Smooth muscle cell (in vitro differentiated cells): ENCODE data around the gene KIFC3. TPM values are rescaled to one million over a fixed set of nuclear protein-coding genes. Genes with fewer than 3 reads are reported as not detected.
A peak's percentile ranks its signal among the peaks of the same experiment; 100 is the strongest.

Source experiments
- DNase-seq: peaks from one replicate; lab custom pipeline; 2025; ENCODE audit not compliant: unreplicated experiment; lab: John Stamatoyannopoulos, UW
- H2AFZ ChIP-seq: fragments of 200-600 bp; sonication (generic); 2 replicates; pipeline ENCODE4 v1.6.0; 2016; ENCODE audit warnings: antibody characterized with exemption, low read depth, mild to moderate bottlenecking
- H3F3A ChIP-seq: fragments of 200-600 bp; sonication (generic); 2 replicates; pipeline ENCODE4 v1.6.0; 2017; ENCODE audit warnings: antibody characterized with exemption, low read depth
- H3K27ac ChIP-seq: fragments of 200-600 bp; sonication (generic); 2 replicates; pipeline ENCODE4 v1.5.1; 2016; ENCODE audit warnings: low read depth, mild to moderate bottlenecking
- H3K27me3 ChIP-seq: fragments of 200-600 bp; sonication (generic); 2 replicates; pipeline ENCODE4 v1.6.1; 2016; ENCODE audit warnings: low read depth, mild to moderate bottlenecking
- H3K36me3 ChIP-seq: fragments of 200-600 bp; sonication (generic); 2 replicates; pipeline ENCODE4 v1.5.1; 2016; ENCODE audit warnings: low read depth
- H3K4me1 ChIP-seq: fragments of 200-600 bp; sonication (generic); 2 replicates; pipeline ENCODE4 v1.5.1; 2016; ENCODE audit warnings: low read depth
- H3K4me2 ChIP-seq: fragments of 200-600 bp; sonication (generic); 2 replicates; pipeline ENCODE4 v1.6.0; 2016; ENCODE audit warnings: mild to moderate bottlenecking
- H3K4me3 ChIP-seq: fragments of 200-600 bp; sonication (generic); 2 replicates; pipeline ENCODE4 v1.5.1; 2016; ENCODE audit warnings: mild to moderate bottlenecking
- H3K79me2 ChIP-seq: fragments of 200-600 bp; sonication (generic); 2 replicates; pipeline ENCODE4 v1.6.0; 2016; ENCODE audit warnings: low read depth, mild to moderate bottlenecking
- H3K9ac ChIP-seq: fragments of 200-600 bp; sonication (generic); 2 replicates; pipeline ENCODE4 v1.6.0; 2016; ENCODE audit warnings: low read depth
- H3K9me3 ChIP-seq: fragments of 200-600 bp; sonication (generic); replicated peaks from 2 replicates; pipeline ENCODE4 v1.5.1; 2016; ENCODE audit warnings: low read depth
- H4K20me1 ChIP-seq: fragments of 200-600 bp; sonication (generic); 2 replicates; pipeline ENCODE4 v1.6.0; 2016; ENCODE audit warnings: low read depth
- CTCF ChIP-seq: fragments of 200-600 bp; sonication (generic); IDR thresholded peaks from 2 replicates; pipeline ENCODE4 v1.5.1; 2017; ENCODE audit warnings: borderline replicate concordance, mild to moderate bottlenecking, antibody characterized with exemption; ENCODE audit not compliant: insufficient read depth, poor library complexity, severe bottlenecking
- WGBS: methylation state at CpG from one replicate; pipeline ENCODE4 v1.1.7; 2016; ENCODE audit warnings: low lambda C conversion rate; 5-methylcytosine and 5-hydroxymethylcytosine counted together
- polyA plus RNA-seq: library from polyadenylated mRNA; unstranded; fragments of >200 nt; fragmentation: Nextera tagmentation; extraction: Ambion mirVana; gene quantifications from 2 replicates; pipeline ENCODE4 v1.2.1, GENCODE V29; 2016
- total RNA-seq: library from RNA; depleted of rRNA; stranded (reverse); fragments of >200 nt; gene quantifications from 2 replicates; pipeline ENCODE4 v1.2.3, GENCODE V29; 2014

The KIFC3 gene
- total and polyA plus RNA-seq, 2 experiments from 2014 or later, result 30.6 to 50.2 TPM

- H3K36me3 ChIP-seq, result no peaks in the 10 kb centered on the region
- no peak overlapping the region for H3K9ac ChIP-seq
- H3K4me2 ChIP-seq, result no peak overlapping the region
- no peak for DNase-seq
- H3K4me3 ChIP-seq, result no peak overlapping the region
- H3K9me3 ChIP-seq, result no peaks in the 10 kb centered on the region
- no peaks in the 10 kb centered on the region for H4K20me1 ChIP-seq
- no peak for TF ChIP-seq CTCF
- H3K4me1 ChIP-seq, result no peaks in the 10 kb centered on the region
- H2AFZ ChIP-seq, result no peak overlapping the region
- no peak overlapping the region for H3K27ac ChIP-seq
- 95% methylated on average over 2 of the region's 2 CpGs for WGBS
- H3K79me2 ChIP-seq, result no peaks in the 10 kb centered on the region
- H3K27me3 ChIP-seq, result no peaks in the 10 kb centered on the region
- H3F3A ChIP-seq, result no peaks in the 10 kb centered on the region
Observed at GRCh38 chr16:57722210-57722499, 80.1 kb downstream of the KIFC3 start.

GRCh38 chr16:57721356-57722209, 80.7 kb downstream of the KIFC3 start:
- Histone ChIP-seq H2AFZ (no peak overlapping the region), H3K9ac (no peak overlapping the region), H3K4me3 (no peak overlapping the region), H3K4me2 (no peak overlapping the region), H3K27ac (no peak overlapping the region), H3K36me3 (no peaks in the 10 kb centered on the region), H4K20me1 (no peaks in the 10 kb centered on the region), H3K27me3 (no peaks in the 10 kb centered on the region), H3F3A (no peaks in the 10 kb centered on the region), H3K79me2 (no peaks in the 10 kb centered on the region), H3K4me1 (no peaks in the 10 kb centered on the region), H3K9me3 (no peaks in the 10 kb centered on the region)
- DNase-seq, result no peak
- 84% methylated on average over 13 of the region's 17 CpGs for WGBS
- TF ChIP-seq CTCF, result no peak

- H3K36me3 ChIP-seq, result no peaks in the 10 kb centered on the region
- no peaks in the 10 kb centered on the region for H4K20me1 ChIP-seq
- DNase-seq, result no peak
- WGBS, result 69% methylated on average over 3 of the region's 3 CpGs
- no peak overlapping the region for H3K4me2 ChIP-seq
- H3K27ac ChIP-seq, result no peak overlapping the region
- H3K4me1 ChIP-seq, result no peaks in the 10 kb centered on the region
- no peaks in the 10 kb centered on the region for H3K9me3 ChIP-seq
- no peak overlapping the region for H3K4me3 ChIP-seq
- TF ChIP-seq CTCF, result peak; percentile 51
- H2AFZ ChIP-seq, result no peak overlapping the region
- no peaks in the 10 kb centered on the region for H3K27me3 ChIP-seq
- H3K79me2 ChIP-seq, result no peaks in the 10 kb centered on the region
- H3F3A ChIP-seq, result no peaks in the 10 kb centered on the region
- H3K9ac ChIP-seq, result no peak overlapping the region
Observed at GRCh38 chr16:57720142-57720575, 82.1 kb downstream of the KIFC3 start.

- H3K27ac ChIP-seq, result no peak overlapping the region
- H2AFZ ChIP-seq, result no peak overlapping the region
- WGBS, result 87% methylated on average over 6 of the region's 6 CpGs
- H3K79me2 ChIP-seq, result no peaks in the 10 kb centered on the region
- no peaks in the 10 kb centered on the region for H3K4me1 ChIP-seq
- no peak overlapping the region for H3K4me2 ChIP-seq
- TF ChIP-seq CTCF, result no peak
- H3F3A ChIP-seq, result no peaks in the 10 kb centered on the region
- H3K9me3 ChIP-seq, result no peaks in the 10 kb centered on the region
- H3K36me3 ChIP-seq, result no peaks in the 10 kb centered on the region
- no peaks in the 10 kb centered on the region for H4K20me1 ChIP-seq
- no peaks in the 10 kb centered on the region for H3K27me3 ChIP-seq
- DNase-seq, result no peak
- no peak overlapping the region for H3K4me3 ChIP-seq
- H3K9ac ChIP-seq, result no peak overlapping the region
Observed at GRCh38 chr16:57714047-57714446, 88.2 kb downstream of the KIFC3 start.
